ENCODE data around the gene APOB. TPM values are rescaled to one million over a fixed set of nuclear protein-coding genes. Genes with fewer than 3 reads are reported as not detected.

The APOB gene
- polyA plus RNA-seq, 5 donors, result 0.03 to 11.2 (median 0.06) TPM

- DNase-seq, result no peak
Observed at GRCh38 chr2:20985062-20985461, 58.8 kb downstream of the APOB start.

GRCh38 chr2:20984408-20984807 is 59.5 kb downstream of the APOB start:
- DNase-seq, result no peak

- no peak for DNase-seq
Observed at GRCh38 chr2:20983844-20984243, 60.0 kb downstream of the APOB start.

DNA sequence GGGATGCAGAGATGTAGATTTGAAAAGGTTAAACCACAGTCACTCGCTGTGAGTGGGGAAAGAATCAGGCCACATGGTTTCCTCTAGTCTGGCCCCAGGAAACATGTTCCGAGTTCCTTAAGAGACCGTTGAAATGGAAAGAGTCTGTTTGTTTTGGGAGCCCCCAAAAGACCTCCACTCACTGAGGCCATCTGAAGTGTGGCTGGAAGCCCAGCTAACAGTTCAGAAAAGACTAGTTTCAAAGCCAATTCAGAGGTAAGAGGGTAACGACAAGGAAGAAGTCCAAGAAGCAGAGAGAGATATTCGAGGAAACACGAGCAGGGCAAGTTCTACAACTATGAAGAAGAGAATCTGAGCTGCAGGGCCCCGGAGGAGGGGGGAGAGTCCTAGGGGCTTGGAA is 61.0 kb downstream of the APOB start:
- DNase-seq, result no peak

- no peak for DNase-seq
Observed at GRCh38 chr2:20977520-20978180, 66.2 kb downstream of the APOB start.

DNA sequence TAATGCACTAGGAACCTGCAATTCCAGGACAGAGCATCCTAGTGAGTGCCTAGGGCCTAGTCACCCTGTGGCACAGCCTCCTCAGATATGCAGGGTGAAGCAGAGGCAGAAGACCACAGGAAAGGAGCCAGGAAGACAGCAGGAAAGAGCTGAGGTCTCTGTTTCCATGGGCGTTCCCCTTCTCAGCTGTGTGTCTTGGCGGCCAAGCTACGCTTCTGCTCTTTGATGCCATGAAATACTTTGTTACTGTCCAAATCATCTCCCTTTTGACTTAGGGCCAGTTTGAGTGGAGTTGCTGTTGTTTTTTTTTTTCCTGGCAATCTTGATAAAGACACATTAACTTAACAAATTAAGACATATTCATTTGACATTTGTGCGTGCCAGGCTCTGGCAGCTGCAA is 67.3 kb downstream of the APOB start:
- DNase-seq, result no peak

- DNase-seq, result no peak
Observed at GRCh38 chr2:20972792-20973565, 70.9 kb downstream of the APOB start.

DNA sequence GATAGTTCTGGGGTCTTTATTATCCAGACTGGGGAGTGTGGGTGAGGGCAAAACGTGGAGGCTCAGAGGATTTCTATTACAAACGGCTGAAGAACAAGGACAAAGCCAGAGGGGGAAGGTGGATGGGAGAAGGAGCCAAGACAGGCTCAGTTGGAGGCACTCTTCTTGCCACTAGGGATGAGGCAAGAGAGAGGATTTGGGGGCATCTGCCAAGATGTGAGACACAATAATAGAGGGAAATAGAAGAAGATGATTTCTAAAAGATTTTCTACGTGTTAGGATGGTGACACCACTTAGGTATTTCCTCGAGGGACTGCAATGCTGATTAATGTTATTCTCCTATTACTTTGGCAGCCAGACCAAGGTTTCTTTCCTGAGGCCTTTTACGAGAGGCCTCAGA is 71.8 kb downstream of the APOB start:
- no peak for DNase-seq

GRCh38 chr2:20970068-20970467 is 73.8 kb downstream of the APOB start:
- DNase-seq, result no peak

DNA sequence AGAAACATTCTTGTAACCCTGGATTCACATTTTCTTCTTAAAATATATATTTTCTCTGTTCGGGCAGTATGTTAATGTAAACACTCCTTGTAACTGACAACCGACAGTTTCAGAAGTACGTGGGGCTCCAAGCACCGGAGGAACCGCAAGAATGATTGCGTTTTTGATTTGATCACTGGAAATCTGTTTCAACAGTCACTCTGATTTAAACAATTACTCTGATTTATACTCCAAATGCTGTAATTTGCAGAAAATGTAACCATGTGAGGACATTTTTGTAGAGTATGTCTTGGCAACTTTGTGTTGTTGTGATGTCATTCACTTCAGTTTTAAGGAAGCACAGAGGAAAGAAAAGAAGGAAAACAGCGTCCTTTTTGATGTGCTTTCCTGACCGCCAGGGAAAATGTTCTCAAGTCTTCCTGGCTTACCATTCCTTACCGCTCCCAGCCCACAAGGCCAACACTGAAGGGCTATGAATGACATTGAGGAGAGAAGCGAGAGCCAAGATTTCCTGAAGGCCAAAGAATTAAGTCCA is 77.7 kb downstream of the APOB start:
- DNase-seq, result no peak

GRCh38 chr2:20965221-20965620 is 78.7 kb downstream of the APOB start:
- no peak for DNase-seq

GRCh38 chr2:20963867-20964266 is 80.0 kb downstream of the APOB start:
- no peak for DNase-seq

GRCh38 chr2:20962939-20963557 is 80.8 kb downstream of the APOB start:
- peak; percentile 29 to 53 for DNase-seq

GRCh38 chr2:20961858-20962257 is 82.0 kb downstream of the APOB start:
- DNase-seq, result no peak

- no peak for DNase-seq
Observed at GRCh38 chr2:20960003-20960402, 83.9 kb downstream of the APOB start.

DNA sequence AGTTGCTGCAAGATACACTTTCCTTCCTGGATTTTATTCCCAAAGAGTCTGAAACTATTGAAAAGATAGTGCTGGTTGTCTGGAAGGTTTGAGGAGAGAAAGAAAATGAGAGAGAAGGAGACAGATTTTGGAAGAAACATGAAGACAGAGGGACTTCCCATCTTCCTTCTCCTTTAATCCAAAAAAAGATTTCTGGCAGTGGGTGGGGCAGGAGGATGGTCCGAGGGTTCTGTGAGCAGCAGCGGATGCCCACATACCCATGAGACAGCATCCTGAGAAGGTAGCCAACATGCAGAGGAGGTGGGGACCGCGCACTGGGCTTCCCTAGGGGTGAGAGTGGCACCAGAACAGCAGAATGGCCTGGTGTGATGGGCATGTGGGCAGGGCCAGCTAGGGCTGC is 84.6 kb downstream of the APOB start:
- no peak for DNase-seq

DNA sequence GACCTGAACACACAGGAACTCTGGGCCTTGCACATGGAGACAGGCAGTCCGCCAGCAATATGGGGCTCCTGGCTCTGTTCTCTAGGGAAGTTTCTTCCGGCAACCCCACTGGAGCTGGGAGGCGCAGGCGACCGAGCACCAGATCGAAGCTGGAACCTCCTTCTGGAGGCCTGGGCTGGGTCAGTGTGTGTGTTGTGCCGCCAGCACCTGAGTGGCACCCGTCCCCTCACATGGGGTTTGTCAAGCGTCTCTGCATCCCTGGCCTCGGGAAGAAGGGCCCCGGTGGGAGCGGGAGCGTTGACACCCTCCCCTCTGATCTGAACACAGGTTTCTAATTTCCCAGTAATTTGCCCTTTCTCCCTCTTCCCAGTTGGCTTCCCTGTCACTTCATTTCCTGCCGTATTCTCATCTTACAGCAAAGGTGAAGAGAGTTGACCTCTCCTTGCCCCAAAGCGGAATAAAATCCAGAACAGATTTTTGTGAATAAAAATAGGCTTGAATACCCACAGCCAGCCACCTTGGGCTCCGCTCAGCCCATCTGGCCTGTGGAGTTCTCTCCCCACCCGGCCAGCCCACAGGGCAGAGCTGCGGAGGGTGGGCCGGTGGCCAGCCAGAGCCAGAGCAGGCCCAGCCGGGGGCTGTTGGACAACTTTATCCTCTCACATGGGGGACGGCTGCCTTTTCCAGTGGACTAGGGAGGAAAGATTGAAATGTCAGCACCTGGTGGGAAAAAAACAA is 85.9 kb downstream of the APOB start:
- no peak for DNase-seq

- no peak for DNase-seq
Observed at GRCh38 chr2:20955277-20956026, 88.4 kb downstream of the APOB start.

GRCh38 chr2:20953146-20953824 is 90.6 kb downstream of the APOB start:
- no peak for DNase-seq

All from right lung (tissue), 5 donors.